Measurements from ENCODE around the gene CALML5.

The CALML5 gene

GRCh38 chr10:5514226-5514850 lies 15.0 kb upstream of the CALML5 start:
- no peak for DNase-seq

DNA sequence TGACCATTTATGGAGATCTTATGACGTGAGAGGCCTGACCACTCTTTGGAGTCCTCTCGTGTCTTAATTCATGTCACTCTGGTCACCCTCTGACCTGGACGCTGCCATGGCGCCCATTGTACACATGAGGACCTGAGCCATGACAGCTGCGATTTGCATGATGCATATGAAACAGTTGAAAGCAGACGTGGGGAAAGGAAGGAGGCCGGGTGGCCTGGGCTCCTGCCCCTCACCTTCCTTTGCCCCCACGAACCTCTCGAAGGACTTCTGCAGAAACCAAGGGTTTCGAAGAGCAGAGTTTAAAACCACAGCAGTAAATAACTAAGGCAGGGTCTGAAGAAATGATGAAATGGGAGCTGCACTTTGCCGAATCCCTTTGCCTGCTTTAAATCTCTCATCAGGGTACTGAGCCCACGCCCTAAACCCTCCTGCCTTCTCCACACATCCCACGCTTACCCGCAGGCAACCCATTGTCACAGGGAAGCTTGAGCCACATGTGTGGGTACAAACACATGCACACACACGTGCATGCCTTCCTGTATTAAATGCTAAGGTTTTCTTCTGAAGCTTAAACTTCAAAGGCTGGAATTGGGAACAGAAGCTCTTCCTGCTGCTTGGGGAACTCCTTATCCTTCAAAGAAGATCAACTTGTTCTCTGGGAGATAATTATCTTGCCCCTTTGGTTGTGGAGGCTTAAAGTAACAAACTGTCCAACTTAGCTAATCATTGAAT lies 13.7 kb upstream of the CALML5 start:
- no peak for DNase-seq

DNA sequence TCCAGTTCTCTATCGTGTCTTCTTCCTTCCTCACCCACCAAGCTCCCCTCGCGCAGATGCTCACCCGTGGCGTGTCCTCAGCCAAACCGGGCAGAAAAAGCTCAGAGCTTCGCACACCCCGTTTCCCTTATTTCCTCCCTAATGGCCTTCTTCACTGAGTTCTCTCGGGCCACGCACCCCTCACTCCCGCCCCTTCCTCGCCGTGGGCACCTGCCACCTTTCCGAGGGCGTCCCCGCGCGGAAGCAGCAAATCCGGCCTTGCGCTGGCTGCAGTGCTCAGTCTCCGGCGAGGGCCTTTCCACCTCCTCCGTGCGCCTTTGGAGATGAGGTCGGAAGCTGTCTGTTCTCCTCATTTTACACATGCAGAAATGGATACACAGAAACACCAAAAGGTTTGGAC lies 13.0 kb upstream of the CALML5 start:
- no peak for DNase-seq

DNA sequence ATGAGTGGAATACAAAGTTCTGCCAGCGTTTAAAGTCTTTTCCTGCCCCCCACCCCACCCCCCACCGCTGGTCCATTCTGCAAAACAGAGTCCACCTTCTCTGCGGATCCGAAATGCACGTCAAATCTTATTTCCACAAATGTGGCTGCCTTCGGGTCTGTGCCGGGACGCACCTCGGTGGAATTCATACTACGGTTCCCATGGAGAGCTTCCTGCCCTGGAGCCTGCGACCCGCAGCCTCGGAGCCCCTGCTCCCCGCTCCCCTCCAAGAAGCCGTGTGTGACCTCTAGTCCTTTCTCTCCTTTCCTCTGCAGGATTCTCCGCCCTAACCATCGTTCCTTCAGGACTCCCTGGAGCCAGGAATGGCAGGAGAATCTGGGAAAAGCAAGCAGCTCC lies 12.5 kb upstream of the CALML5 start:
- no peak for DNase-seq

- no peak for DNase-seq
These were observed 12.0 kb upstream of the CALML5 start for GRCh38 chr10:5511231-5511884.

- no peak for DNase-seq
These were observed 11.1 kb upstream of the CALML5 start for GRCh38 chr10:5510281-5511072.

- DNase-seq, result no peak
These were observed 10.3 kb upstream of the CALML5 start for GRCh38 chr10:5509691-5510090.

GRCh38 chr10:5509236-5509635 lies 9.9 kb upstream of the CALML5 start:
- no peak for DNase-seq

GRCh38 chr10:5508786-5509185 lies 9.4 kb upstream of the CALML5 start:
- no peak for DNase-seq

- DNase-seq, result no peak
These were observed 8.8 kb upstream of the CALML5 start for GRCh38 chr10:5508161-5508604.

GRCh38 chr10:5507649-5508131 lies 8.3 kb upstream of the CALML5 start:
- DNase-seq, result no peak

DNA sequence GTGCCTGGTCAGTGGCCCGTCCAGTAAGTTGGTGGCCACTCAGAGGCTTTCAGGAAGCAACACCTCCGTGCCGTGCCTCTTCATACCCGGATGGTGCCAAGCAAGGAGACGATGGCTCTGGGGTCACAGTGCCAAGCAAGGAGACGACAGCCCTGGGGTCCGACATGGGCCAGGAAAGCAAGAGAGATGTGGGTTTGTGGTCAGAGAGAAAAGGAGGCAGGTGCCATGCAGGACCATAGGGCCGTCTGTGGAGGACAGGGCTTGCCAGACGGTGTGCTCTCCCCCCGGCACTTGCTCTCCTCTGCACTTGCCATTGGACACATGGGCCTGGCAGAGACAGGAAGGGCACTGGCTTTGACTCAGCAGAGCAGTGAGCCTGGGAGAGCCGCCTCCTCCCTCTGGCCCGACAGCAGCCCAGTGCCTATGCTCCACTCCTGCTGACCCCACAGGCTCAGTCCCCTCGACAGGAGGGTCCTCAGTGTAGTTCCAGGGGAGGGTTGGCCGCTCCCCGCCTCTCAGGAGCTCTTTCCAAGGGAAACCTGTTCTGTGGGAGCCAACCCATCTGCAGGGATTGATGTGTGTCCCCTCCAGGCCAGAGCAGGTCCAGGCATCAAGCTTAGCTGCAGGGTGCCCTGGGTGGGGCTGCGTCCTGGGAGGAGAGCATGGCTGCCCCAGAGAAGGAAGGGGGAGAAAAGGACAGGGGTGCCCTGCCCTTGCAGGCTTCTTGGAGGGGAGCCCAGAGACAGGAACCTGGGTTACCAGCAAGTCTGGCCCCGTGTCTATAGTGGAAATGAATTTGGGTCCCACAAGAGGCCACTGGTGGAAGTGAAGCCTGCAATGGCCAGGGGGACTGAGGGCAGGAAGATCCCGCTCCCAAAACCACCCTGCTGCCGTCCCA lies 7.6 kb upstream of the CALML5 start:
- DNase-seq, result no peak

DNA sequence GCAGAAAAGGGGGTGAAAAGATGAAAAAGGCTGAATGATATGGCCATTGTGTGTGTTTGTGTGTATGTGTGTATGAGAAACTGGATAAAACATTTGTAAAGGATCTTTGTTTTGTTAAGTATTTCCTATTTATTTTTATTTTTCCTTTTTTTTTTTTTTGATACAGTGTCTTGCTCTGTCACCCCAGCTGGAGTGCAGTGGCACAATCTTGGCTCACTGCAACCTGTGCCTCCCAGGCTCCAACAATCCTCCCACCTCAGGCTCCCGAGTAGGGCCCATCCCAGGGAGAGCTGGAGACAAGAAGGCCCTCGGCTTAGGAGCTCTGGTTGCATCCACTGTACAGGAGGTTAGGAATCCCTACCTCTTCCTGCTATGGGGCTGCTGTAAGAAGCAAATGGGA lies 6.9 kb upstream of the CALML5 start:
- DNase-seq, result no peak

- DNase-seq, result no peak
These were observed 5.0 kb upstream of the CALML5 start for GRCh38 chr10:5504146-5505072.

- DNase-seq, result no peak
These were observed 4.1 kb upstream of the CALML5 start for GRCh38 chr10:5503477-5503835.

GRCh38 chr10:5502571-5503476 lies 3.5 kb upstream of the CALML5 start:
- no peak for DNase-seq

GRCh38 chr10:5502061-5502521 lies 2.7 kb upstream of the CALML5 start:
- no peak for DNase-seq

GRCh38 chr10:5500910-5501309 lies 1.5 kb upstream of the CALML5 start:
- DNase-seq, result no peak

GRCh38 chr10:5500162-5500670 lies 846 bp upstream of the CALML5 start:
- no peak for DNase-seq

Measured in cerebellar nuclear complex (tissue), 1 donor.